GM12875 (cell line): ENCODE results near the gene CACNA2D3.

Source experiments
- H3K4me3 ChIP-seq: one replicate; pipeline ENCODE4 v1.5.1; 2011; ENCODE audit warnings: low read depth, low read length, control low read depth
- TF ChIP-seq, protein P1 (sequence below): IDR thresholded peaks from 2 replicates; pipeline ENCODE4 v1.5.1; 2011; ENCODE audit warnings: low read depth, mild to moderate bottlenecking, control low read depth, inconsistent platforms, low read length, moderate library complexity, borderline replicate concordance; ENCODE audit not compliant: insufficient read depth

The CACNA2D3 gene

DNA sequence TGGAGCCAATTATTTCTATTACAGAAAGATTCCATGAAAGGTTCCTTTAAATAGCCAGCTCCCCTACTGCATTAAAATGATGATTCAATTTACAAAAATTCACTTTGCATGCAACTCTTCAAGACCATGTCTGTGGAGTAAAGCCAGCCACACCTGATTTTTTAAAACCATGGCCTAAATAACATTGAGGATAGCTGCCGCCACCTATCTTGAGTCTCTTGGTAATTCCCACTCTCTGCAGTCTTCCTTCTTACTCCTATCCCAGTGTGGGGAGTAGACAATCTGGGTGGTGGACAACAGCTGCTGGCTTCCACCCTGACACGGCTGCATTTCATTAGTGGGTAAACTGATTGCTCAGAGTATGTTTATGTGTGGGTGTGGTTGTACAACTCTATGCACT lies 794.8 kb downstream of the CACNA2D3 start:
- TF ChIP-seq, protein P1, sequence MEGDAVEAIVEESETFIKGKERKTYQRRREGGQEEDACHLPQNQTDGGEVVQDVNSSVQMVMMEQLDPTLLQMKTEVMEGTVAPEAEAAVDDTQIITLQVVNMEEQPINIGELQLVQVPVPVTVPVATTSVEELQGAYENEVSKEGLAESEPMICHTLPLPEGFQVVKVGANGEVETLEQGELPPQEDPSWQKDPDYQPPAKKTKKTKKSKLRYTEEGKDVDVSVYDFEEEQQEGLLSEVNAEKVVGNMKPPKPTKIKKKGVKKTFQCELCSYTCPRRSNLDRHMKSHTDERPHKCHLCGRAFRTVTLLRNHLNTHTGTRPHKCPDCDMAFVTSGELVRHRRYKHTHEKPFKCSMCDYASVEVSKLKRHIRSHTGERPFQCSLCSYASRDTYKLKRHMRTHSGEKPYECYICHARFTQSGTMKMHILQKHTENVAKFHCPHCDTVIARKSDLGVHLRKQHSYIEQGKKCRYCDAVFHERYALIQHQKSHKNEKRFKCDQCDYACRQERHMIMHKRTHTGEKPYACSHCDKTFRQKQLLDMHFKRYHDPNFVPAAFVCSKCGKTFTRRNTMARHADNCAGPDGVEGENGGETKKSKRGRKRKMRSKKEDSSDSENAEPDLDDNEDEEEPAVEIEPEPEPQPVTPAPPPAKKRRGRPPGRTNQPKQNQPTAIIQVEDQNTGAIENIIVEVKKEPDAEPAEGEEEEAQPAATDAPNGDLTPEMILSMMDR: no peak
- no peak overlapping the region for H3K4me3 ChIP-seq

DNA sequence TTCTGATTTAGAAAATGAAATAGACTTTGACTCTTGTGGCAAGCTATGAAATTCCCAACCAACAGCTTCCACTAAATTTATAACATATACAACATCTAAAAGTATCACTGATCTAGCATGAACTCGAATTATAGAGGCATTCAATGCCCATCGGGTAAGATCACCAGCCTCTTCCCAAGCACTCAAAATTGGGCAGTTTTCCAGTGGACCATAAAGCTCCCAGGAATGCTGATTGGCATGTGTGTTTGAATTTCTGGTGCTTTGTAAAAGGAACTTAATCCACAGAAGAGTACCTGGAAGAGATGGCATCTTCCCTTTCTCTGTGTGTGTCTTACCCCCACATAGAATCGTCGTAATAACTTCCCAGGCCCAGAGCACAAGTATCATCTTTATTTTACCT lies 795.5 kb downstream of the CACNA2D3 start:
- TF ChIP-seq, protein P1: no peak
- no peak overlapping the region for H3K4me3 ChIP-seq

DNA sequence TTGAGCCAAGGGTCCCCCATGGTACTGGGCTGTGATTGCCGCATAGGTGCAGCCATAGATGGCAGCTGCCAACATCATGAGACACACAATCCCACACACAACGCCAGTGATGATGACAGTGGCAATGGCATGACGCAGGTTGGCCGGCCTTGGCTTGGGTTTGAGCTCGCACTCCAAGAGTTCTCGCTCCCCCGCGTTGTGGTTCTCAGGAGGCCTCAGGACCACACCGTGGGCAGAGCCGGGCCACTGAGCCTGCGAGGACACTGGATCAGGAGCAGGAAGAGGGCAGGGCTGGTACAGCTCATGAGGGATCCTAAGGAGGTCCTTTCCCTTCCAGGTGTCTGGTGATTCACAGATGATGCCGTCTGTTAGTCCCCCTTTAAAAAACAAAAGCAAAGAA lies 796.2 kb downstream of the CACNA2D3 start:
- TF ChIP-seq, protein P1: no peak
- H3K4me3 ChIP-seq: no peak overlapping the region

DNA sequence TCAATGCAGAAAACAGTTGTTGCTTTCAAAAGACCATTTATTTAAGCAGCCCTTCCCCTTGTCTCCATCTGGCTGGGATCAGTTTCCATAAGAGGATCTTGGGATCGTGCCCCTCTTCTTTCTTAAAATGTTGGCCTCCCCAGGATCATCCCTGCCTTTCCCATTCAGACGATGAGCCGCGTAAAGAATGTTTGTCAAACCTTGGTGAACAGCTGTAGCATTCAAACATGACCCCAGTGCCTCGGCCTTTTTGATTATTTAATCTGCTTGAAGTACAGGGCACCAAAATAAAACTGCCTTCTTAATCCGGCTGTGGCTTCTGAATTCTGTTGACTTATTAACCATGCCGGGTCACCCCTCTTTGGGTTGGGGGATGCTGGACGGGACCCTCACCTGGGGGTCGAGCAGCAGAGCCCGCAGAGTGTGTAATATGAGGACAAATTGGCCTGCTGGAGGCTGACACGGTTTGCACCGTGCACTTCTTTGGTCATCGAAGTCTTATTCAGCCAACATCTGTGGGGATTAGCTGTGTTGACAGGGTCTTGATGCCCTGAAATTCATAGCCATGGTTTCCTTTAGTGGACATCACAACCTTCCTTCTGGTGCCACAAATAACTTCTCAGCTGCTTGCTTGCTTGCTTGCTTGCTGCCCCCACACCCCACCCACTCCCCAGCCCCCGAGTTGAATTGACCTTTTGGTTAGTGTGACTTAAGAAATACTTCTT lies 805.9 kb downstream of the CACNA2D3 start, which contains the start of gene LRTM1:
Gene LRTM1, minus strand, starts transcription at position 14 of the 725 bp plus-strand sequence. CDS start 148 bp downstream, outside the sequence.
- H3K4me3 ChIP-seq: no peak within 1 kb of the TSS
- TF ChIP-seq, protein P1: no peak

DNA sequence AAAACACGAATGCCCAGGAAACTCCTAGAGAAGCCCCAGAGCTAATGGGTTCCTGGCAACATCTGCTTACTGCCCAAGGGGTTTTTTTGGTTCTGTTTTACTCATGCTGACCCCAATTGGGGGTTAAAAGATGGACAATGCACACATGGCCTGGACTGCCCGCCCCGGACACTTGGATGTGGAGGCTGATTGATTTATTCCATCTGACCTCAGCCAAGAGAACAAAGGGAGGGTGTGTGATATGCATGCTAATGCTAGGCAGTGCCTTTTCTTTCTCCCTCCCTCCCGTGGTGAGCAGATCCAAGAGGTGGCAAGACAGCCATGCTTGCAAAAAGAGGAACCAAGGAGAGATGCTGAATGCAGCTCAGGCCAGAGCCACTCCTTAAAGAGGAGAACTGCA lies 808.8 kb downstream of the CACNA2D3 start:
- TF ChIP-seq, protein P1: no peak

DNA sequence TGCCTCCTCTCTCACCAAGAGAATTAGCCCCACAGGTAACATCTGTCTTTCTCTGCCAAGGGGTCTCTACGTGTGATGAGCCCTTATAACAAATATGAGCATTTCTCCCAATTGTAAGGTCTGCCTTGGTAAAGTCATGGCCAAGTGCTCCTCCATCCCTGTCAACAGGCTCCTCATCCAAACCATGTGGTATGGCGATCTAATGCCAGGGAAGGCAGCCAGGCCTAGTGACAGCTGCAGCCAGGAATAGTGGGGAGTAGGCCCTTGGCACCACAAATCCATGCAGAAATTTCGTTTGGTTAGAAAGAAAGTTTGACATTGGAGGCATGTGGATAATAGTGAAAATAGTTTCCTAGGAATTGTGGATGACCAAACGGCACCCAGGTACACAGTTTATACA lies 810.3 kb downstream of the CACNA2D3 start:
- TF ChIP-seq, protein P1: no peak

More for the DNA sequence above, 808.8 kb downstream of the CACNA2D3 start:
- H3K4me3 ChIP-seq: no peak overlapping the region

DNA sequence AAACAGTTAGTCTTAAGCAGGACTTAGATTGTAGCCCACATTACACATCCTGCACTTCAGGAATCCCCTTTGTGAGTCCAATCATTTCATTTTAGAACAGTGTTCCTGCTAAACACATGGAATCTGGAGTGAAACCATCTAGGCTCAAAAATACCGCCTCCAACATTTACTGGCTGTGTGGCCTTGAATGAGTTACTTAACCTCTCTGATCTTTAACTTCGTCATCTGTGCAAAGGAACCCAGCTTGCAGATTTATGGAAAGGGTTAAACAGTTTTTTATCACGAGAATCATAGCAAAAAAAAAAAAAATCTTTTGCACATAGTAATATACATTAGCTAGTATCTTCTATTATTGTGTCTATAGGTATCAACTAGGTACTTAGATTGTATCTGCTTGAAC lies 813.5 kb downstream of the CACNA2D3 start:
- TF ChIP-seq, protein P1: no peak
- no peak overlapping the region for H3K4me3 ChIP-seq

More for the DNA sequence above, 810.3 kb downstream of the CACNA2D3 start:
- H3K4me3 ChIP-seq: no peak overlapping the region
